HG02610 (cell line): Measurements from ENCODE around the gene UBE2L6.
"Not testable (repeated sequence)": the region's sequence is repeated elsewhere in the genome, so short reads cannot be mapped to it uniquely, and the experiment has no call there.

Source experiments
- ATAC-seq: cut with Tn5 transposase; IDR thresholded peaks from one replicate; pipeline ENCODE4 v1.9.1; 2021; ENCODE audit warnings: mild to moderate bottlenecking, moderate library complexity; ENCODE audit not compliant: unreplicated experiment

Gene UBE2L6

GRCh38 chr11:57566905-57567514 is 462 bp downstream of the UBE2L6 start:
- peak; percentile 3 for ATAC-seq

- peak; percentile 83 for ATAC-seq
These were observed 1.2 kb downstream of the UBE2L6 start for GRCh38 chr11:57566005-57566904.

GRCh38 chr11:57562596-57562995 is 4.9 kb downstream of the UBE2L6 start:
- ATAC-seq, result no peak

- ATAC-seq, result no peak
These were observed 7.3 kb downstream of the UBE2L6 start for GRCh38 chr11:57560146-57560545.

GRCh38 chr11:57556041-57556440 is 11.4 kb downstream of the UBE2L6 start:
- no peak for ATAC-seq

- ATAC-seq, result no peak
These were observed 12.1 kb downstream of the UBE2L6 start for GRCh38 chr11:57555393-57555792.

- ATAC-seq, result no peak
These were observed 15.0 kb downstream of the UBE2L6 start for GRCh38 chr11:57552479-57552878.

GRCh38 chr11:57551941-57552340 is 15.5 kb downstream of the UBE2L6 start:
- no peak for ATAC-seq

- ATAC-seq, result no peak
These were observed 17.5 kb downstream of the UBE2L6 start for GRCh38 chr11:57549983-57550382.

GRCh38 chr11:57547854-57548377 is 19.6 kb downstream of the UBE2L6 start:
- peak; percentile 81 for ATAC-seq

GRCh38 chr11:57546869-57547475 is 20.5 kb downstream of the UBE2L6 start:
- peak; percentile 76 for ATAC-seq

GRCh38 chr11:57546451-57546850 is 21.0 kb downstream of the UBE2L6 start:
- no peak for ATAC-seq

GRCh38 chr11:57545883-57546282 is 21.6 kb downstream of the UBE2L6 start:
- ATAC-seq, result no peak

- ATAC-seq, result no peak
These were observed 22.9 kb downstream of the UBE2L6 start for GRCh38 chr11:57544566-57544965.

- no peak for ATAC-seq
These were observed 23.9 kb downstream of the UBE2L6 start for GRCh38 chr11:57543593-57543992.

GRCh38 chr11:57542582-57542981 is 24.9 kb downstream of the UBE2L6 start:
- no peak for ATAC-seq

- no peak for ATAC-seq
These were observed 26.3 kb downstream of the UBE2L6 start for GRCh38 chr11:57541169-57541568.

GRCh38 chr11:57539342-57539741 is 28.1 kb downstream of the UBE2L6 start:
- ATAC-seq, result no peak

GRCh38 chr11:57536947-57537619 is 30.4 kb downstream of the UBE2L6 start, which contains the start of gene SMTNL1:
SMTNL1 (plus strand) TSS chr11:57537595; CDS start chr11:57542643, 5,048 bp downstream.
- ATAC-seq, result no peak

GRCh38 chr11:57534449-57534848 is 33.0 kb downstream of the UBE2L6 start:
- ATAC-seq, result not testable (repeated sequence)
